GM18511 (cell line): ENCODE data around the gene SND1.

Source experiments
- ATAC-seq: cut with Tn5 transposase; IDR thresholded peaks from one replicate; pipeline ENCODE4 v1.9.1; 2021; ENCODE audit warnings: mild to moderate bottlenecking, moderate library complexity; ENCODE audit not compliant: unreplicated experiment

The SND1 gene

DNA sequence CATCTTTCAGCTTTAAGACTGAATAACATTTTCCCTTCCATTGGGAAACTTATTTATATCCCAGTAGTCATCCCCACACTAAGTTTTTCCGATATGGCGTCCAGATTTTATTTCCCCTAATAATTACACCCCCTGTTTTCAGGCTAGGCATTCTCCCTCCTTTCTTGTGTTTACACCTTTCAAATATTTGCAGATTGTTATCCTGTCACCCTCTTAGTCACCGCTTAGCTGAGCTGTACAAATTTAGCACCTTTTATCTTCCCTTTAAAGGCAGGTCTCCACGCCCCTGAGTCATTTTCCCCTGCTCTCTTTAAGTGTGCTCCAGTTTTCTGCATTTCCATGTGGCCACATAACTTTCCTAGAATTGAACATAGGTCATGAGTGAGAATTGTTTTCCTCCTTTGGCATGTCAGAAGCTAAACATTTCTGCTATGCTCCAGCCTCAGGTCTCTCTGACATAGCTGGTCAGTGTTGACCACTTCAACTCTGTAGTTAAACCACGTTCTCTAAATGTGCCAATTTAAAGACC is 331.9 kb downstream of the SND1 start:
- no peak for ATAC-seq

GRCh38 chr7:127986581-127987521 is 334.9 kb downstream of the SND1 start:
- ATAC-seq = no peak

GRCh38 chr7:127988751-127989150 is 336.8 kb downstream of the SND1 start:
- no peak for ATAC-seq

DNA sequence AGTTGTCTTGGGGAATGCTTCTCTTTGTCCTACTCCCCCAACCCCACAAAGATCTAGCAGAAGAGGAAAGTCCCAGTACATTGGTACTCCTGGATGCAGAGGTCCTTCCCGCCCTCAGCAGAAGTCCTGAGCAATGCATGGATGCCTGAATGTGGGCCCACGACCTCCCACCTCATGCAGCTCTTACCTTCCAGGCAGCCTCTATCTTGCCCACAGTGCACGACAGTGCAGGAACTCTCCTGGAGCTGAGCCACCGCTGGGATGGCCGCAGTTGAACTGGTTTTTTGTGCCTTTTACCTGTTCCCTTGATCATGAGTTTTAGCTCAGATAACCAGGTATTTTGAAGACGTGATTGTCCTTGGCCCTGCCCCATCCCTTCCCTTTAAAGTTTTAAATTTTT is 341.3 kb downstream of the SND1 start:
- ATAC-seq = no peak

GRCh38 chr7:127993987-127994386 is 342.0 kb downstream of the SND1 start:
- ATAC-seq = no peak

DNA sequence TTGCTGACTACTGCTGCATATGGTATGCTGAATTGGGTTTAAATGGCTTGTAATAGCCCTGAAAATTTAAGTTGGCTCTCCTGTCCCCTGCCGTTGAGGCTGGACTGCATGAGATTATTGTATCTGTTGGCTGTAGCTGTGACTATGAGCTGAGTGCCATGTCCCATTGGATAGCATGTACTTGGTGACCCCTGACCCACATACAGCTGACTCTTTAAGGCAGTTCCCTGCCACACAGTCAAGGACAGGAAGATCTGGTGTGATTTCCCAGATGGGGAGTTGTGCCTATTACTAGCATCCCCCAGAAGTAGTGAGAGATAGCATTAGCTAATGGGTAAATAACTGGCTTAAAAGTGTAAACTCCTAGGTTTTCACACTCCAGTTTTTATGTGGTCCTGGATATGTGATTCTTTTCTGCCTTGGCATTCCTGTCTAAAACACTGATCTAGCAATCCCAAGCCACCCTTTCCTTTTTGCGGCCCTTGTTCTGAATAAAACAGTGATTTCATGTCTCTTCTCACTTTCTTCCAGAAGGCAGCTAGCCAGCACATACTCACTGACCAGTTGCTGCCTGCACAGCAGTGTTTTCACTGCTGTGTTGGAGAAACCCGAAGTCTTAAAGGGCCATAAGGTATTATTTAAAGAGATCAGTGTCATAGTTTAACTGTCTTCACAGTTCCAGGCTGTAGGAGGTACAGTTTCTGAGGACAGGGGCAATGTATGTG is 343.3 kb downstream of the SND1 start:
- no peak for ATAC-seq

DNA sequence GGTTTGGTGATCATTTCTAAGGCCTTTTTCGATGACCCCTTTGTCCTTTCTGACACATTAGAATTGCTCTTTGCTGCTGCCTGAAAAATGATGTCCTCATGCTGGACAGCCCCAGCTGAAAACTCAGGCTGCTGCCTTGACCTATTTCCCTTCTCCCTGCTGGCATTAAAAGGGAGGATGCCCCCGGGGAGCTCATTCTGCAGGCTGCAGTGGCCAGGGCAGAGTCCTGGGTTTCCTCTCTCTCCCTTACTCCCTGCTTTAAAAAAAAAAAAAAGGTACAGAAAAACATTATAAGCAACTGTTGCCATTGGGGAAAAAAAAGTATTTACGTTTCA is 343.9 kb downstream of the SND1 start:
- no peak for ATAC-seq

DNA sequence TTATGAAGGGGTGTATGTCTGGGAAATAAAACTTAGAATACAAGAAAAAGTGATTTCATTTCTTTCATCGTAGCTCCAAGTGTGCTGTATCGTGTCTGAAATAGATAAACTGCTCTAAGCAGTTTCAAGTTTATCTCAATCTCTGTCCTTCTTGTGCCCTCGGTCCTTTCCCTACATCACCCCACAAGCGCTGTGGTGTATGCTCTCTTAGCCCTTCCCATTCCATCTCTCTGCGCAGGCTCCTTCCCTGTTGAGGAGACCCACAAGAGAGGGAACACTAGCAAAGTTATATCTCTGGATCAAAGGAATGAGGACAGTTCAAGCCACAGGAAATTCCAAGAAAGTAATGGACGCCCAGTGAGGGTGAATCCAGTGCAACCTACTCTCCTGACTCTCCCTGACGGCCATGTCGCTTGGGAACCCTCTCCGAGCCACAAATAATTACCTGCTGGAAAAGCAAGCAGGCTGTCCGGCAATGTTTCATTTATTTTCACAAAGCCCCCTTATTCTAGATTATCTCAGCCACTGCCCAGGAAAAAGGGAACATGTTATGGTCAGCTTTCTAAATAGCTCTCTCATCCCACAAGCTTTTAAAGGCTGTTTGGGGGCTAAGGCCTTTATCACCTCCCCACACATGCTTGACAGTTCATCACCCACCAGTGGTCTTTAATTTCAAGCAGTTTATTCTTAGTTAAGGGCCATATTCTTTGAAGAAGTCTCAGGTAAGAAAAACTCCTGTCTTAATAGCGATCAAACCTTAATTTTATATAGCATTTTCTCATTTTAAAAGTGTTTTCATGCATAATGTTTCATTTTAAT is 344.5 kb downstream of the SND1 start:
- ATAC-seq = no peak

DNA sequence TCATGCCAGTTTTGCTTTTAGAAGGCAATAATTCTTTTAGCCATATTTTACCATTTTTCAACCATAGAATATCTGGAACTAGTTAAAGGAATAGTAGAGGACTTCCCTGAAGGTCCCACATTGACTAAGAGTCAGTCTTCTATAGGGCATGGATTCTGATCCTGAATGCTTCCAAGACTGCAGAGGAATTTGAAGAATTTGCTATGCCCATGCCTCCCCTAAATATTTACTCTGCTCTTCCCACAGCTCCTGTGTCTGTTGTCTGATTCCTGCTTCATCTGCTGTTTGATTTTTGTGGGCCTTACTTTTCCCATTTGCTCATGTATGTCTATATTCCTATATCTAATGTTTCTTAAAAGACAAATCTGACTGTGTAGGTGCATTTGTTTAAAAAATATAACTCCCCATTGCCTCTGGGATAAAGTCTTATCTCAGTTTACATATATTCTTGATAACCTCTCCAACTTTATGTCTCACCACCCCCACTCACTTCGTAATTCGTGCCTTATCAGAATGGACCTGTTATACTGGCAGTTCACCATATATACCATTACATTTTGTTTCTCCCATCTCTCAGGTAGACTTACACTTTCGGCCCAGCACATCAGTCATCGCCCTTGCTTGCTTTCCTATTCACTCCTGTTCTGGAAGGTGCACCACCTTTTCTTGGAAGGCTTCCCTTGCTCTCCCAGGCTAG is 345.4 kb downstream of the SND1 start:
- no peak for ATAC-seq

GRCh38 chr7:127998671-127999070 is 346.7 kb downstream of the SND1 start:
- no peak for ATAC-seq

GRCh38 chr7:128000048-128000447 is 348.1 kb downstream of the SND1 start:
- no peak for ATAC-seq

- peak; percentile 79 for ATAC-seq
Measured at GRCh38 chr7:128000854-128001265, 348.9 kb downstream of the SND1 start.

DNA sequence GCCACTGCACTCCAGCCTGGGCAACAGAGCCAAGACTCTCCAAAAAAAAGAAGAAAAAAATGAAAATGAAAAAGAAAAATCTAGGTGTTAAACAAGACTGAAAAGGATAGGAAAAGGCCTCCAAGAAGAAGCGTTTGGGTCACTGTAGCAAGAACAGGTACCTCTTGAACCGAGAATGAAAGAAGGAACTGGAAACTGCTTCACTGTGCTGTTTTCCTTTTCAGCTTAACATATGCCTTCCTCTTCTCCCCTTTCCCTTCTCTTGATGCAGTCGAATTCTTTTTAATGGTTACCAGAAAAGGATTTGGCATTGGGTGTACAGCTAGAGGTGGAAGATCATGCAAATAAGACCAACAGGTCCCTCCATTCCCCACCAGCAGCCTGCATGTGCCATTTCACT is 351.2 kb downstream of the SND1 start:
- ATAC-seq = peak; percentile 66

DNA sequence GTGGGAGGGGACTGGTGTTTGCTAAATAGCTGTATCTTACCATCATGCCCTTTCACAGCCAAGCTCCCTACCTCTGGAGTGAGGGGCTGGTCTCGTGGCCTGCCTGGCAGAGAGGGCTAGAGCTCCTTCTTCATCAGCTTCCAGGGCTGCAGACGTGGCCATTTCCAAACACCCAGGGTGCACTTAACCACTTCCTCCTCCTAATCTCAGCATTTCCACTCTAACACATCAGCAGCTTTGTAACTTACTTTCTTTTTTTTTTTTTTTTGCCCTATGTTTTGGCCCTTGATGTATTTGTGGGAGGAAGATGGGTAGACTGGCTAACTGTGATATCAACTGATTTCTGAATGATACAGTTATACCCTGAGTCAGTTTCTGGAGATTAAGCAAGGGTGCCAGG is 351.8 kb downstream of the SND1 start:
- no peak for ATAC-seq

- no peak for ATAC-seq
Measured at GRCh38 chr7:128004623-128005022, 352.6 kb downstream of the SND1 start.

DNA sequence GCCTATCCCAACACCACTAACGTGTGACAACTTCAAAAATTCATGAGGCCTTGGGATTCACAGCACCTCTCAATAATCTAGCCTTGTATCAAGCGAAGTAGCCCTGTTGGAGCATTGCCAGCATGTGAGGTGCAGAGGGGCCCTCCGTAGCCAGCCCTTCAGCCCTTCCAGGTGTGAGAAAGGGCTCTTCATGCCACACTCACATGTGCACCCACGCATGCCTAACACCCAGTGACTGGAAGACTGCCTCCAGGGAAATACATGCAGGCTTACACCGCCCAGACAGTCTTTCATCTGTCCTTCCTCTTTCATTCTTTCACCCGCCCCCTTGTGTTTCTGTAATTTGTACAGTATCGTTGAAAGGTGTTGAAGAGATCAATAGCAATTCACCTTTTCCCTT is 353.1 kb downstream of the SND1 start:
- ATAC-seq = no peak

- no peak for ATAC-seq
Measured at GRCh38 chr7:128005759-128006159, 353.8 kb downstream of the SND1 start.

DNA sequence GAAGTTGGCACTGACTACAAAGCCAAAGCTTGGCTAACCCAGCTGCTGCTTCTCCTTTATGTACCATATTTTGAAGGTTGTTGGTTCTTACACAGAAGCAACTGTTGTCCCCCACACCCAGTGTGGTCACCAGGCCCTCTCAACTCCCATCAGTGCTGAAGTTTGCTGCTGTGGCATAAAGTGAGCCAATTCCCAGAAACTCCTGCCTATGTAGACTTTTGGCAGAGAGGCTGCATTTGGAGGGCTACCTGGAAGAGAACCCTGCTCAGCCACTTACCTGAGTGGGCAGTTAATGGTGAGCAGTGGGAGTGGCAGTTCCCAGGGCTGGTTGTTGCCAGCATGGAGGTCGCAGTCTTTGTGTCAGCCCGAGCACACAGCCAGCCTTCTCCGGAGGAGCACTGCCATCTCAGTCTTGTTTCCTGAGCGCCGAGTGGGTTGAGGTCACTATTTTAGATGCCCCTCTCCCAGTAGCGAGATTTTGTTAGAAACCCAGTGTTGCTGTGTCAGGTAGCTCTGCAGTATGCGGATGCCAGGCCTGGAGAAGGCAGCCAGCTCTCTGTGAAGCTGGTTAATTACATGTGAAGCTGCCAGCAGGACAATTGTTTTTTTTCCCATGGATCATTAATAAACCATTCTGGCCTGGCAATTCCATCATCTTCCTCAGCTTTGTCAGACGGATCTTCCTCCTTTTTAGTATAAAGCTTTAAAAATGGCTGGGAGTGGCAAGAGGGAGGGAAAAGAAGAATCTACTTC is 354.7 kb downstream of the SND1 start:
- no peak for ATAC-seq

DNA sequence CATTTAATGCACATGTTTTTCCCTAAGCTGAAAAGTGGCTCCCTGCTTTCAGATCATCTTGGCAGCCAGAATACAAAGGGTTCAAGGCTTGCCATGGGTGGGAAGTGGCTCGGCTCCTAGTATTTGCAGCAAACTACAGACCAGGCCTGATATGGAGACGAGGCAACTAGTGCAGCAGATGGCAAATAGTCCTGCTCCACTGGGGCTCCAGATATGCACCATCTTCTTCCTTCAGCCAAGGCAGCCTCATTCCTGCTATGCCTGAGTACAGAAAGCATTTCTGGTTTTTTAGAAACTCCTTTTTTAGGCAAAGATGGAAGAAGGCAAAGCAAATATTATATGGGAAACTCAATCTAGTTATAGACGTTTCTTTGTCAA is 355.3 kb downstream of the SND1 start:
- ATAC-seq = no peak

DNA sequence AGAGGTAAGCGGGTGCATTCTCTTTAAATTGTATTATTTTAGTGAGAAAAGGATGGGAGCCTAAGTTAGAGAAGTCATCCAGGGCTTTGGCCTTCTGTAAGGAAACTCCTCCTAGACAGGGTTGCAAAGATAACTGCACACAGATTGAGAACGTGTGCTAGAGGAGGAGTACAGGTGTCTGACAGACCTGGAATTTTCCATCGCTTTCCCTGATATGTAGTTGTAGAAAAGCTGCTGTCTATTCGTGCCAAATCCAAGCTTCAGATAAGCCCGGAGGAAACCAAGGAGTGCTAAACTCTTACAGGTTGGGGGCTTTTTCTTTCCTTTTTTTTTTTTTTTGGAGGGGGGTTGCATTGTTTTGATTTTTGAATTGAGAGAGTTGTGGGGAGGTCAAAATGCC is 356.1 kb downstream of the SND1 start:
- no peak for ATAC-seq
